ENCODE results near the gene RAB10. TPM values are rescaled to one million over a fixed set of nuclear protein-coding genes. Genes with fewer than 3 reads are reported as not detected.
A peak's percentile ranks its signal among the peaks of the same experiment; 100 is the strongest.

Gene RAB10
- total and polyA plus RNA-seq, 2 experiments from 2014 or later, result 102 to 143 TPM

GRCh38 chr2:26122630-26123029 lies 88.7 kb downstream of the RAB10 start:
- no peak overlapping the region for H3K4me3 ChIP-seq
- H3F3A ChIP-seq (replicated peaks; ENCODE audit: low read depth), result no peaks in the 10 kb centered on the region; the same call in 1 of the 2 replicates
- TF ChIP-seq ETS1 (IDR thresholded peaks at IDR 0.05) (no peak), STAT1 (IDR thresholded peaks at IDR 0.05; ENCODE audit: unreplicated experiment) (no peak), JUNB (IDR thresholded peaks at IDR 0.05; ENCODE audit: unreplicated experiment) (no peak), REST (IDR thresholded peaks at IDR 0.05; ENCODE audit: unreplicated experiment) (no peak), CTCF (conservative IDR thresholded peaks at IDR 0.05; ENCODE audit: low read depth in 2 of 2) (no peak), POLR2AphosphoS5 (IDR thresholded peaks at IDR 0.05; ENCODE audit: low read depth) (no peak), NANOG (IDR thresholded peaks at IDR 0.05; ENCODE audit: borderline replicate concordance) (no peak), ZNF331 (CRISPR knock-in tag; IDR thresholded peaks at IDR 0.05; ENCODE audit: low read depth) (no peak), ZNF114 (CRISPR knock-in tag; IDR thresholded peaks at IDR 0.05) (no peak), EZH2 (IDR thresholded peaks at IDR 0.05; ENCODE audit: low read depth, unreplicated experiment) (no peak), CREB1 (CRISPR knock-in tag; IDR thresholded peaks at IDR 0.05; ENCODE audit: low read depth) (no peak), EZH2phosphoT487 (IDR thresholded peaks at IDR 0.05; ENCODE audit: unreplicated experiment) (no peak)
- TF ChIP-seq, protein P1, sequence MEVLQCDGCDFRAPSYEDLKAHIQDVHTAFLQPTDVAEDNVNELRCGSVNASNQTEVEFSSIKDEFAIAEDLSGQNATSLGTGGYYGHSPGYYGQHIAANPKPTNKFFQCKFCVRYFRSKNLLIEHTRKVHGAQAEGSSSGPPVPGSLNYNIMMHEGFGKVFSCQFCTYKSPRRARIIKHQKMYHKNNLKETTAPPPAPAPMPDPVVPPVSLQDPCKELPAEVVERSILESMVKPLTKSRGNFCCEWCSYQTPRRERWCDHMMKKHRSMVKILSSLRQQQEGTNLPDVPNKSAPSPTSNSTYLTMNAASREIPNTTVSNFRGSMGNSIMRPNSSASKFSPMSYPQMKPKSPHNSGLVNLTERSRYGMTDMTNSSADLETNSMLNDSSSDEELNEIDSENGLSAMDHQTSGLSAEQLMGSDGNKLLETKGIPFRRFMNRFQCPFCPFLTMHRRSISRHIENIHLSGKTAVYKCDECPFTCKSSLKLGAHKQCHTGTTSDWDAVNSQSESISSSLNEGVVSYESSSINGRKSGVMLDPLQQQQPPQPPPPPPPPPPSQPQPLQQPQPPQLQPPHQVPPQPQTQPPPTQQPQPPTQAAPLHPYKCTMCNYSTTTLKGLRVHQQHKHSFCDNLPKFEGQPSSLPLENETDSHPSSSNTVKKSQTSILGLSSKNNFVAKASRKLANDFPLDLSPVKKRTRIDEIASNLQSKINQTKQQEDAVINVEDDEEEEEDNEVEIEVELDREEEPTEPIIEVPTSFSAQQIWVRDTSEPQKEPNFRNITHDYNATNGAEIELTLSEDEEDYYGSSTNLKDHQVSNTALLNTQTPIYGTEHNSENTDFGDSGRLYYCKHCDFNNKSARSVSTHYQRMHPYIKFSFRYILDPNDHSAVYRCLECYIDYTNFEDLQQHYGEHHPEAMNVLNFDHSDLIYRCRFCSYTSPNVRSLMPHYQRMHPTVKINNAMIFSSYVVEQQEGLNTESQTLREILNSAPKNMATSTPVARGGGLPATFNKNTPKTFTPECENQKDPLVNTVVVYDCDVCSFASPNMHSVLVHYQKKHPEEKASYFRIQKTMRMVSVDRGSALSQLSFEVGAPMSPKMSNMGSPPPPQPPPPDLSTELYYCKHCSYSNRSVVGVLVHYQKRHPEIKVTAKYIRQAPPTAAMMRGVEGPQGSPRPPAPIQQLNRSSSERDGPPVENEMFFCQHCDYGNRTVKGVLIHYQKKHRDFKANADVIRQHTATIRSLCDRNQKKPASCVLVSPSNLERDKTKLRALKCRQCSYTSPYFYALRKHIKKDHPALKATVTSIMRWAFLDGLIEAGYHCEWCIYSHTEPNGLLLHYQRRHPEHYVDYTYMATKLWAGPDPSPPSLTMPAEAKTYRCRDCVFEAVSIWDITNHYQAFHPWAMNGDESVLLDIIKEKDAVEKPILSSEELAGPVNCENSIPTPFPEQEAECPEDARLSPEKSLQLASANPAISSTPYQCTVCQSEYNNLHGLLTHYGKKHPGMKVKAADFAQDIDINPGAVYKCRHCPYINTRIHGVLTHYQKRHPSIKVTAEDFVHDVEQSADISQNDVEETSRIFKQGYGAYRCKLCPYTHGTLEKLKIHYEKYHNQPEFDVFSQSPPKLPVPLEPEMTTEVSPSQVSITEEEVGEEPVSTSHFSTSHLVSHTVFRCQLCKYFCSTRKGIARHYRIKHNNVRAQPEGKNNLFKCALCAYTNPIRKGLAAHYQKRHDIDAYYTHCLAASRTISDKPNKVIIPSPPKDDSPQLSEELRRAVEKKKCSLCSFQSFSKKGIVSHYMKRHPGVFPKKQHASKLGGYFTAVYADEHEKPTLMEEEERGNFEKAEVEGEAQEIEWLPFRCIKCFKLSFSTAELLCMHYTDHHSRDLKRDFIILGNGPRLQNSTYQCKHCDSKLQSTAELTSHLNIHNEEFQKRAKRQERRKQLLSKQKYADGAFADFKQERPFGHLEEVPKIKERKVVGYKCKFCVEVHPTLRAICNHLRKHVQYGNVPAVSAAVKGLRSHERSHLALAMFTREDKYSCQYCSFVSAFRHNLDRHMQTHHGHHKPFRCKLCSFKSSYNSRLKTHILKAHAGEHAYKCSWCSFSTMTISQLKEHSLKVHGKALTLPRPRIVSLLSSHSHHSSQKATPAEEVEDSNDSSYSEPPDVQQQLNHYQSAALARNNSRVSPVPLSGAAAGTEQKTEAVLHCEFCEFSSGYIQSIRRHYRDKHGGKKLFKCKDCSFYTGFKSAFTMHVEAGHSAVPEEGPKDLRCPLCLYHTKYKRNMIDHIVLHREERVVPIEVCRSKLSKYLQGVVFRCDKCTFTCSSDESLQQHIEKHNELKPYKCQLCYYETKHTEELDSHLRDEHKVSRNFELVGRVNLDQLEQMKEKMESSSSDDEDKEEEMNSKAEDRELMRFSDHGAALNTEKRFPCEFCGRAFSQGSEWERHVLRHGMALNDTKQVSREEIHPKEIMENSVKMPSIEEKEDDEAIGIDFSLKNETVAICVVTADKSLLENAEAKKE (CRISPR knock-in tag; IDR thresholded peaks at IDR 0.05), result no peak
- Mint-ChIP-seq H3K27ac (no peak overlapping the region), H3K4me1 (peaks cover 11% of the 10 kb centered on the region; the same call in 2 of the 3 replicates), H3K27me3 (ENCODE audit: insufficient read depth, low read depth, poor library complexity) (no peaks in the 10 kb centered on the region), H3K4me3 (no peak overlapping the region), H3K36me3 (ENCODE audit: low read depth) (peaks cover 6% of the 10 kb centered on the region), H3K9me3 (no peaks in the 10 kb centered on the region)
- H3K9me2 ChIP-seq (ENCODE audit: insufficient read depth), result no peaks in the 10 kb centered on the region
- ATAC-seq, result no peak
- H3K36me3 ChIP-seq (ENCODE audit: insufficient read depth), result no peaks in the 10 kb centered on the region
- no peaks in the 10 kb centered on the region for H3K4me1 ChIP-seq (ENCODE audit: insufficient read depth)
- H4K20me1 ChIP-seq (replicated peaks; ENCODE audit: insufficient read depth), result peaks cover 53% of the 10 kb centered on the region
- H3K4me2 ChIP-seq, result no peak overlapping the region
- H2AFZ ChIP-seq, result no peak overlapping the region
- H3K79me2 ChIP-seq (replicated peaks; ENCODE audit: insufficient read depth), result peaks cover 78% of the 10 kb centered on the region
- no peaks in the 10 kb centered on the region for H3K27me3 ChIP-seq (ENCODE audit: insufficient read depth)
- DNase-seq (ENCODE audit: low spot score), result no peak
- peak overlapping the region; percentile 56; the same call in 1 of the 2 replicates for H3K27ac ChIP-seq (ENCODE audit: low read depth)

All from GM23338 (cell line).